DOHH2 (cell line): Measurements from ENCODE around the gene KLK10.

ENCODE experiments used
- H3F3A ChIP-seq: fragments of 200-600 bp; sonication (generic), shearing (Covaris generic); 2 replicates; pipeline ENCODE4 v1.6.0; 2016; ENCODE audit warnings: antibody characterized with exemption, mild to moderate bottlenecking; ENCODE audit not compliant: control insufficient read depth, insufficient read depth
- H3K27ac ChIP-seq: fragments of 200-600 bp; sonication (generic); 2 replicates; pipeline ENCODE4 v1.5.1; 2014; ENCODE audit warnings: low read depth, mild to moderate bottlenecking, low read length, moderate library complexity
- H3K27me3 ChIP-seq: fragments of 200-600 bp; sonication (generic); 2 replicates; pipeline ENCODE4 v1.6.1; 2014; ENCODE audit warnings: mild to moderate bottlenecking, low read length, mixed read lengths; ENCODE audit not compliant: control insufficient read depth
- H3K36me3 ChIP-seq: fragments of 200-600 bp; sonication (generic); 2 replicates; pipeline ENCODE4 v1.6.1; 2014; ENCODE audit warnings: mild to moderate bottlenecking, low read length, moderate library complexity, mixed read lengths; ENCODE audit not compliant: control insufficient read depth
- H3K4me1 ChIP-seq: fragments of 200-600 bp; sonication (generic); 2 replicates; pipeline ENCODE4 v1.6.1; 2014; ENCODE audit warnings: mild to moderate bottlenecking, low read length, mixed read lengths; ENCODE audit not compliant: control insufficient read depth
- H3K4me2 ChIP-seq: fragments of 200-600 bp; sonication (generic); 2 replicates; pipeline ENCODE4 v1.6.0; 2014; ENCODE audit warnings: mild to moderate bottlenecking, low read length, moderate library complexity
- H3K4me3 ChIP-seq: fragments of 200-600 bp; sonication (generic); 2 replicates; pipeline ENCODE4 v1.5.1; 2014; ENCODE audit warnings: mild to moderate bottlenecking, low read length, mixed read lengths
- H3K79me2 ChIP-seq: fragments of 200-600 bp; sonication (generic); 2 replicates; pipeline ENCODE4 v1.6.1; 2014; ENCODE audit warnings: mild to moderate bottlenecking, low read length, mixed read lengths; ENCODE audit not compliant: control insufficient read depth
- H3K9me2 ChIP-seq: fragments of 200-600 bp; sonication (generic); replicated peaks from 2 replicates; pipeline ENCODE4 v1.6.1; 2014; ENCODE audit warnings: mild to moderate bottlenecking, low read length, mixed read lengths; ENCODE audit not compliant: control insufficient read depth
- H3K9me3 ChIP-seq: fragments of 200-600 bp; sonication (generic); 2 replicates; pipeline ENCODE4 v1.6.1; 2014; ENCODE audit warnings: antibody characterized with exemption, low read length, mixed read lengths; ENCODE audit not compliant: control insufficient read depth, insufficient read depth
- H4K20me1 ChIP-seq: fragments of 200-600 bp; sonication (generic); 2 replicates; pipeline ENCODE4 v1.6.0; 2014; ENCODE audit warnings: low read depth, mild to moderate bottlenecking, antibody characterized with exemption, low read length, moderate library complexity; ENCODE audit not compliant: control insufficient read depth, insufficient read depth
- EZH2phosphoT487 ChIP-seq: fragments of 200-600 bp; sonication (generic); IDR thresholded peaks from 2 replicates; pipeline ENCODE4 v1.6.1; 2017; ENCODE audit warnings: borderline replicate concordance, mild to moderate bottlenecking, antibody characterized with exemption, low read length, moderate library complexity, mixed read lengths
- TF ChIP-seq, protein P1 (sequence below): fragments of 200-600 bp; sonication (generic); IDR thresholded peaks from one replicate; pipeline ENCODE4 v1.5.1; 2014; ENCODE audit warnings: antibody characterized with exemption, mild to moderate bottlenecking, low read depth, low read length; ENCODE audit not compliant: poor library complexity, severe bottlenecking

The KLK10 gene

DNA sequence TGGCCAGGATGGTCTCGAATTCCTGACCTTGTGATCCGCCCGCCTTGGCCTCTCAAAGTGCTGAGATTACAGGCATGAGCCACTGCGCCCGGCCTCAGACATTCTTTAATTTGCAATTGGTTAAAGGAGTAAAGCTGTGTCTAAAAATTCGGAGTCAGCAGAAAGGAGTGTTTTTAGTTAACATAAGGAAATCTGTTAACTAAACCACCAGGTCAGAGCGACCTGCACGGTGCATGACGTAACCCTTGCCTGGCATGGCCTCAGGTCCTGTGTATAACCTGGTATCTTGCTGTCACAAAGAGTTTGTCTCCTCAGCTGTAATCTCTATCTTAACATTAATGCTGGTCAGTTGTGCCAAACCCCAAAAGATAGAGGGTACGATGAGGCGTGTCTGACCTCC lies 24.8 kb upstream of the KLK10 start:
- H3F3A ChIP-seq: no peaks in the 10 kb centered on the region
- no peaks in the 10 kb centered on the region for H3K27me3 ChIP-seq
- no peaks in the 10 kb centered on the region for H3K9me2 ChIP-seq
- no peak overlapping the region for H3K4me3 ChIP-seq
- no peak overlapping the region for H3K27ac ChIP-seq
- H4K20me1 ChIP-seq: no peaks in the 10 kb centered on the region
- H3K36me3 ChIP-seq: no peaks in the 10 kb centered on the region
- no peak overlapping the region for H3K4me2 ChIP-seq
- H3K79me2 ChIP-seq: no peaks in the 10 kb centered on the region
- H3K9me3 ChIP-seq: no peaks in the 10 kb centered on the region
- no peaks in the 10 kb centered on the region for H3K4me1 ChIP-seq
- TF ChIP-seq, protein P1, sequence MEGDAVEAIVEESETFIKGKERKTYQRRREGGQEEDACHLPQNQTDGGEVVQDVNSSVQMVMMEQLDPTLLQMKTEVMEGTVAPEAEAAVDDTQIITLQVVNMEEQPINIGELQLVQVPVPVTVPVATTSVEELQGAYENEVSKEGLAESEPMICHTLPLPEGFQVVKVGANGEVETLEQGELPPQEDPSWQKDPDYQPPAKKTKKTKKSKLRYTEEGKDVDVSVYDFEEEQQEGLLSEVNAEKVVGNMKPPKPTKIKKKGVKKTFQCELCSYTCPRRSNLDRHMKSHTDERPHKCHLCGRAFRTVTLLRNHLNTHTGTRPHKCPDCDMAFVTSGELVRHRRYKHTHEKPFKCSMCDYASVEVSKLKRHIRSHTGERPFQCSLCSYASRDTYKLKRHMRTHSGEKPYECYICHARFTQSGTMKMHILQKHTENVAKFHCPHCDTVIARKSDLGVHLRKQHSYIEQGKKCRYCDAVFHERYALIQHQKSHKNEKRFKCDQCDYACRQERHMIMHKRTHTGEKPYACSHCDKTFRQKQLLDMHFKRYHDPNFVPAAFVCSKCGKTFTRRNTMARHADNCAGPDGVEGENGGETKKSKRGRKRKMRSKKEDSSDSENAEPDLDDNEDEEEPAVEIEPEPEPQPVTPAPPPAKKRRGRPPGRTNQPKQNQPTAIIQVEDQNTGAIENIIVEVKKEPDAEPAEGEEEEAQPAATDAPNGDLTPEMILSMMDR: no peak
- no peak for TF ChIP-seq EZH2phosphoT487

DNA sequence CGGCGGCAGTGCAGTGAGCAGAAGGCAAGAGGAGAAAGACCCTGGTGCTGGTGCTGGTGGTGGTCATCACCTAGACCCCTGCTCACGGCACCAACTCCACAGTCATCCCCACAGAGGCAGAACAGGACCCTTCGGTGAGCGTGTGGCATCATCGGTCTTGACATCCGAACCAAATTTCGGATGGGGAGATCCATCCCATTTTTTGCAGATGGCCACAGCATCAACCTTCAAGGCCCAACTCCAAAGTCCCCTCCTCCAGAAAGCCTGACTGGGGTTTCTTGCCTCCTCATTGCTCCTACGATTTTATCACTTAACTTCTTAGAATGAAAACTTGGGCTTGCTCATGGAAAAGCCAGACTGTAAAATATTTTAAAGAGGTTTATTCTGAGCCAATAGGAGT lies 24.0 kb upstream of the KLK10 start:
- no peak overlapping the region for H3K4me2 ChIP-seq
- H3K4me3 ChIP-seq: no peak overlapping the region
- TF ChIP-seq, protein P1: no peak
- TF ChIP-seq EZH2phosphoT487: no peak

DNA sequence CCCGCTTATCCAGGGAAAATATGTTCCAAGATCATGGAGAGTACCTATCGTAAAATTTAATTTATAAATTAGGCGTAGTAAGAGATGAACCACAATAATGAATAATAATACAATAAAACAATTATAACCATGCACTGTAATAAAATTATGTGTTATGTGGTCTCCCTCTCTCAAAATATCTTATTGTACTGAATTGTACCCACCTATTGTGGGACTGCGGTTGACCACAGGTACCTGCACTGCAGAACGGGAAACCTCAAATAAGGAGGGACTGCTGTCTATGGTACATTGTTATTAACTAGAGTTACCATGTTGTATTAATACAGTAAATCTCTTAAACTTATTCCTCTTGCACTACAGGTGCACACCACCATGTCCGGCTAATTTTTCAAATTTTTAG lies 20.6 kb upstream of the KLK10 start:
- no peaks in the 10 kb centered on the region for H3K9me2 ChIP-seq
- no peak for TF ChIP-seq EZH2phosphoT487
- TF ChIP-seq, protein P1: no peak

More for the DNA sequence above, 24.0 kb upstream of the KLK10 start:
- no peaks in the 10 kb centered on the region for H3F3A ChIP-seq
- H3K9me2 ChIP-seq: no peaks in the 10 kb centered on the region
- no peak overlapping the region for H3K27ac ChIP-seq
- H3K27me3 ChIP-seq: no peaks in the 10 kb centered on the region
- no peaks in the 10 kb centered on the region for H3K36me3 ChIP-seq
- H3K79me2 ChIP-seq: no peaks in the 10 kb centered on the region
- no peaks in the 10 kb centered on the region for H4K20me1 ChIP-seq
- H3K4me1 ChIP-seq: no peaks in the 10 kb centered on the region
- no peaks in the 10 kb centered on the region for H3K9me3 ChIP-seq

DNA sequence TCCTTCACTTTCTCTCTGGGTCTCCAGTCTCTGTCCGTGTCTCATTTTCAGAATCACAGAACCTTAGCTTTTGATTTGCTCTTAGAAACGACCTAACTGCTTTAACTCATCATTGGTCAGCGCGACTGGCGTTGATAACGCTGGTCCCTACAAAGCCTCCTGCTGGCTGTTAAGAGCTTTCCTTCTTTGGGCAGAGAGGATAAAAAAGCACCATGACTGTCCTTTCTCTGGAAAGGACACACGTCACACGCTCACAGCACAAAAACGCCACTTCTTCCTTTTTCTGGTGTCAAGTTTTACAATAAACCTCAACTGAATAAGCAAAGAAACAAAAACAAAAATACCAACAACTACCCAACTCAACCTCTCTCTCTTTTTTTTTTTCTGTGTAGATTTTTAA lies 17.0 kb upstream of the KLK10 start:
- Histone ChIP-seq H3K4me1 (no peaks in the 10 kb centered on the region), H3K4me2 (no peak overlapping the region), H3K36me3 (no peaks in the 10 kb centered on the region), H3K27me3 (no peaks in the 10 kb centered on the region), H3K79me2 (no peaks in the 10 kb centered on the region), H3K27ac (no peak overlapping the region), H3K4me3 (no peak overlapping the region), H3K9me3 (no peaks in the 10 kb centered on the region), H4K20me1 (no peaks in the 10 kb centered on the region), H3K9me2 (no peaks in the 10 kb centered on the region), H3F3A (no peaks in the 10 kb centered on the region)
- no peak for TF ChIP-seq EZH2phosphoT487
- TF ChIP-seq, protein P1: no peak

More for the DNA sequence above, 20.6 kb upstream of the KLK10 start:
- Histone ChIP-seq H3K27me3 (no peaks in the 10 kb centered on the region), H3K4me2 (no peak overlapping the region), H3K9me3 (no peaks in the 10 kb centered on the region), H3K79me2 (no peaks in the 10 kb centered on the region), H3F3A (no peaks in the 10 kb centered on the region), H3K4me1 (no peaks in the 10 kb centered on the region), H3K27ac (no peak overlapping the region), H3K4me3 (no peak overlapping the region), H3K36me3 (no peaks in the 10 kb centered on the region), H4K20me1 (no peaks in the 10 kb centered on the region)
